GM12891 (cell line): Measurements from ENCODE around the gene LILRB3.

Experiments used
- POLR2A ChIP-seq: IDR thresholded peaks from 2 replicates; pipeline ENCODE4 v1.6.1; 2011; ENCODE audit warnings: low read depth, low read length, control low read depth
- POLR2AphosphoS5 ChIP-seq: IDR thresholded peaks from 2 replicates; pipeline ENCODE4 v1.6.1; 2011; ENCODE audit warnings: low read depth, low read length, control low read depth
- TAF1 ChIP-seq: IDR thresholded peaks from 2 replicates; pipeline ENCODE4 v1.6.1; 2011; ENCODE audit warnings: low read depth, low read length, control low read depth

- TF ChIP-seq POLR2A (0 out of 2 replicates have a peak, but pooled peaks have one; percentile 14), POLR2AphosphoS5 (no peak), TAF1 (0 out of 2 replicates have a peak, but pooled peaks have one; percentile 49)
Observed at GRCh38 chr19:54191011-54191810, 31.6 kb downstream of the LILRB3 start, which contains the start of gene TSEN34.
